ENCODE data around the gene ZSWIM3.
A peak's percentile ranks its signal among the peaks of the same experiment; 100 is the strongest.

Gene ZSWIM3

DNA sequence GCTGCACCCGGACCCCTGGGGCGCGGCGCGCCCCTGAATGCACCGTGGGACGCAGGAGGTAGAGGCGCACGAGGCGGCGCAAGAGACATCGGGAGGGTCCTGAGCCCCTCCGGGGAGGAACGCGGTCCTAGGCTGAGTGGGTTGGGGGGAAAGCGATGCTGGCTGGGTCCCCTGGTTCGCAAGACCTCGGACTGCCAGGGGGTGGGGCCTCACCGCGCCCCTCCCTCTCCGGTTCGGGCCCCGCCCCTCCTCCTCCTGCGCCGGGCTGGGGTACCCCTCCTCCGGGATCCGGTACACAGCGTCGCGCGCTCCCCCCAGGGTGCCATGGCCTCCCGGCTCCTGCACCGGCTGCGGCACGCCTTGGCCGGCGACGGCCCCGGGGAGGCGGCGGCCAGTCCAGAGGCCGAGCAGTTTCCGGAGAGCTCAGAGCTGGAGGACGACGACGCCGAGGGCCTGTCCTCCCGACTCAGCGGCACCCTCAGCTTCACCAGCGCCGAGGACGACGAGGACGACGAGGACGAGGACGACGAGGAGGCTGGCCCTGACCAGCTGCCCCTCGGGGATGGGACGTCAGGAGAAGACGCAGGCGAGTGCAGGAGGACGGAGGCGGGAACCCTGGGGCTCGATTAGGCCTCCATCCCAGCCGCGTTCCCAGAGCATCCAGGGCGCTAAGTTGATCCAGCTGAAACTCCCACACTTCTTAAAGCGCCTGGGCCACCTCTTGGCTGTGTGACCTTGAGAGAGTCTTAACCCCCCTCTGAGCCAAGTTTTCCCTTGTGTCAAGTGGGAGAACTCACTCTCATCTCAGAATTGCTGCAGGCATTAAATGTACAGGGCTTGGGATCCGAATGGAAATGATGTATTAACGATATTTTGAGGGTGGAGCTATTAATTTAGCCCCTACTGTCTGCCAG lies 23.3 kb upstream of the ZSWIM3 start:
- Histone ChIP-seq H3K4me3 (ENCODE audit: low read length) (peak overlapping the region; percentile 74), H3K36me3 (ENCODE audit: control insufficient read depth, low read depth, low read length) (peaks cover 3% of the 10 kb centered on the region), H3K27ac (ENCODE audit: low read length) (no peak overlapping the region), H3K27me3 (ENCODE audit: control insufficient read depth, insufficient read depth, low read length) (no peaks in the 10 kb centered on the region), H3K9ac (ENCODE audit: low read length) (peak overlapping the region; percentile 66), H3K9me3 (ENCODE audit: control insufficient read depth, low read depth, low read length) (no peaks in the 10 kb centered on the region), H3K4me1 (ENCODE audit: control insufficient read depth, low read depth, low read length) (peaks cover 6% of the 10 kb centered on the region)

DNA sequence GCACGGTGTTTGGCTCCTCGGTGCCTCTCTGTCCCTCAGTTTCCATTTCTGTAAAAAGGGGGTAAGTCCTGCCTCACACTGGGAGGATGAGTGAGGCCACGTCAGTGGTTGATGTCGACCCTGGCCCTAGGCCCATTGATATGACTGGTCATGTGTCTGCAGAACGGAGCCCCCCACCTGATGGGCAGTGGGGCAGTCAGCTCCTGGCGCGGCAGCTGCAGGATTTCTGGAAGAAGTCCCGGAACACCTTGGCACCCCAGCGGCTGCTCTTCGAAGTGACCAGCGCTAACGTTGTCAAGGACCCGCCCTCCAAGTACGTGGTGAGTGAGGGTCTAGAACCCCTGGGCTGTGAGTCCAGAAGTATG lies 22.6 kb upstream of the ZSWIM3 start:
- Histone ChIP-seq H3K36me3 (ENCODE audit: control insufficient read depth, low read depth, low read length) (peaks cover 3% of the 10 kb centered on the region), H3K9ac (ENCODE audit: low read length) (no peak overlapping the region), H3K4me1 (ENCODE audit: control insufficient read depth, low read depth, low read length) (peaks cover 6% of the 10 kb centered on the region), H3K27ac (ENCODE audit: low read length) (no peak overlapping the region), H3K27me3 (ENCODE audit: control insufficient read depth, insufficient read depth, low read length) (no peaks in the 10 kb centered on the region), H3K9me3 (ENCODE audit: control insufficient read depth, low read depth, low read length) (no peaks in the 10 kb centered on the region), H3K4me3 (ENCODE audit: low read length) (peak overlapping the region; percentile 74)

DNA sequence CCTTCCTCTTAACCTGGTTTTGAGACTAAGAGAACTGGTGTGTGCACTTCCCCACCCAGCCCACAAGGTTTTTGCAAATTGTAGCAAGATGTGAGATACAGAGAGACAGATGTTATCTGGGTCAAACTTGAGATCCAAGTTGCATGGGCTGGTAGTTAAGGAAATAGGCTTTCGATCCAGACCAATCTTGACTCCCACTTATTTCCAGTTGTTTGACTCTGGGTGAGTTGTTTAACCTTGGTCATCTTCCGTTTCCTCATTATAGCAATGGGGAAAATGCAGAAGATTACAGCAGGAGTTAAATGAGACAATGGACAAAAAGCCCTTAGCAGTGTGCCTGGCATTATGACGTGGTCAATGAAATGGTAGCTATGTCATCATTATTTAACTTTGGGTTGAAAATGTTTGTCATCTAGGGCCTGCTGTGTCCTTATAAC lies 22.1 kb upstream of the ZSWIM3 start:
- H3K4me3 ChIP-seq (ENCODE audit: low read length), result no peak overlapping the region

DNA sequence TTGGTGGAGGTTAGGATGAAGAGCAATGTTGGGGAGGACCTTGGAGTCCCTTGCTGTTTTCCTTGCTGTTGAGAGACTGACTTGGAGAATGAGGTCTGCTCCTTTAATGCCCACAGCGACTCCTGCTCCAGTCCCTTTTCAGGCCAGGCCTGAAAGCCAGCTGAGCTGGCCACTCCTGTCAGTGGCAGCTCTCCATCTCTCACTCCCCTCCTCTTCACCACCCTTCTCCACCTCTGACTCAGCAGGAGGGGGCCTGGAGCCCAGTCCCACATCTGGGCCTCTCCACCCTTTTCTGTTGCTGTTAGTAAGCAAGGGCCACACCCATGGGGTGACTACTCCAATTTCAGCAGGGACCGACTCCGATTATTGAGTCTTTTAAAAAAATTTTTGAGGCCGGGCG lies 21.6 kb upstream of the ZSWIM3 start:
- Histone ChIP-seq H3K36me3 (ENCODE audit: control insufficient read depth, low read depth, low read length) (peaks cover 3% of the 10 kb centered on the region), H3K9ac (ENCODE audit: low read length) (no peak overlapping the region), H3K27me3 (ENCODE audit: control insufficient read depth, insufficient read depth, low read length) (no peaks in the 10 kb centered on the region), H3K9me3 (ENCODE audit: control insufficient read depth, low read depth, low read length) (no peaks in the 10 kb centered on the region), H3K4me1 (ENCODE audit: control insufficient read depth, low read depth, low read length) (peaks cover 6% of the 10 kb centered on the region), H3K27ac (ENCODE audit: low read length) (no peak overlapping the region), H3K4me3 (ENCODE audit: low read length) (no peak overlapping the region)

More for the DNA sequence above, 22.1 kb upstream of the ZSWIM3 start:
- no peak overlapping the region for H3K27ac ChIP-seq (ENCODE audit: low read length)
- H3K9me3 ChIP-seq (ENCODE audit: control insufficient read depth, low read depth, low read length), result no peaks in the 10 kb centered on the region
- no peaks in the 10 kb centered on the region for H3K27me3 ChIP-seq (ENCODE audit: control insufficient read depth, insufficient read depth, low read length)
- no peak overlapping the region for H3K9ac ChIP-seq (ENCODE audit: low read length)
- peaks cover 3% of the 10 kb centered on the region for H3K36me3 ChIP-seq (ENCODE audit: control insufficient read depth, low read depth, low read length)
- peaks cover 6% of the 10 kb centered on the region for H3K4me1 ChIP-seq (ENCODE audit: control insufficient read depth, low read depth, low read length)

DNA sequence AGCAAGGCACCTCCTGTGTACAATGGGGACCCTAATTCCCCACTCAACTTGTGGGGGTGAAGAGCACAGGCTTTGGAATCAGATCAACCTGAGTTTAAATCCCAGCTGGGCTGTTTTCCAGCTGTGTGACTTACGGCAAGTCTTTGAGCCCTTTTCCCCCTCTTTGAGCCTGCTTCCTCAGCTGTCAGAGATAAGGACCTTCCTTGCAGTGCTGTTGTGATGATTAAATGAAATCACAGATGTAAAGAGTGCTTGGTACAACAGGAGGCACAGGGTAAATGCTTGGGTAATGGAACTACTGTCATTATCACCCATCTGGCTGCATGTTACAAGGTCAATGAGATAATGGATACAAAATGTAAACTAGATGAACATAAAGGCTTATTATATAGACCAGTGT lies 20.6 kb upstream of the ZSWIM3 start:
- H3K27me3 ChIP-seq (ENCODE audit: control insufficient read depth, insufficient read depth, low read length), result no peaks in the 10 kb centered on the region
- H3K27ac ChIP-seq (ENCODE audit: low read length), result no peak overlapping the region
- H3K36me3 ChIP-seq (ENCODE audit: control insufficient read depth, low read depth, low read length), result peaks cover 8% of the 10 kb centered on the region
- no peaks in the 10 kb centered on the region for H3K9me3 ChIP-seq (ENCODE audit: control insufficient read depth, low read depth, low read length)
- no peak overlapping the region for H3K4me3 ChIP-seq (ENCODE audit: low read length)
- peaks cover 6% of the 10 kb centered on the region for H3K4me1 ChIP-seq (ENCODE audit: control insufficient read depth, low read depth, low read length)
- no peak overlapping the region for H3K9ac ChIP-seq (ENCODE audit: low read length)

DNA sequence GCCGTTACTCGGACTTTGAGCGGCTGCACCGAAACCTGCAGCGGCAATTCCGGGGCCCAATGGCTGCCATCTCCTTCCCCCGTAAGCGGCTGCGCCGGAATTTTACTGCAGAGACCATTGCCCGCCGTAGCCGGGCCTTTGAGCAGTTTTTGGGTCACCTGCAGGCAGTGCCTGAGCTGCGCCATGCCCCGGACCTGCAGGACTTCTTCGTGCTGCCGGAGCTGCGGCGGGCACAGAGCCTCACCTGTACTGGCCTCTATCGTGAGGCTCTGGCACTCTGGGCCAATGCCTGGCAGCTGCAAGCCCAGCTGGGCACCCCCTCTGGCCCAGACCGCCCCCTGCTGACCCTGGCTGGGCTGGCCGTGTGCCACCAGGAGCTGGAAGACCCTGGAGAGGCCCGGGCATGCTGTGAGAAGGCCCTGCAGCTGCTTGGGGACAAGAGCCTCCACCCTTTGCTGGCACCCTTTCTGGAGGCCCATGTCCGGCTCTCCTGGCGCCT lies 16.7 kb upstream of the ZSWIM3 start:
- Histone ChIP-seq H3K36me3 (ENCODE audit: control insufficient read depth, low read depth, low read length) (peaks cover 36% of the 10 kb centered on the region), H3K9ac (ENCODE audit: low read length) (no peak overlapping the region)

DNA sequence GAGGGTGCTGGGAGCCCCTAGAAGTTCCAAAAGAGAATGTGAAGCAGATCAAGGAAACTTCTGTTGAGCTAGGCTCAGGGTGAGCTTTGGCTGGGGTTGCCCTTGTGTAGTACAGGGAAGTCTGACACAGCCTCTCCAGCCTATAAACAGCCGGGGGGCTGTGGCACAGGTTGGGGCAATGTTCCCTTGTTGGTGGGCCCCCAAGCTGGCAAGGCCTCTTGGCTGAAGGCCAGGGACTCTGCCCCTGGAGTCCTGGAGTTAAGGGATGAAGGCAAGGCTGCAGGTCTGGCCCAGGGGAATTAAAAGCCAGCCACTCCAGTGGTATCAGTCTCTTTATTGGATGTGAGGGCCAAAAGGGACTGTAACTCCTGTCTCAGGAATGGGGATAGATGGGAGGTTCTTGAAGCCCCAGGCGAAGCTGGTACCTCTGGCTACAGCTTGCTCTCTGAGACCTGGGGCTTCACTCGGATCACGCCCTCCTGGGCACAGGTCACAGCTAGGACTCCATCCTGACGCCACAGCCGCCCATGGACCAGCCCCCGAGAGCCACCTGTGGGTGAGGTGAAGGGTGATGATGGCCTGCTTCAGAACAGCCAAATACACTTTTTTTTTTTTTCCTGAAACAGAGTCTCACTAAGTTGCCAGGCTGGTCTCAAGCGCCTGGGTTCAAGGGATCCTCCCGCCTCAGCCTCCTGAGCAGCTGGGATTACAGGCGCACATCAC lies 15.8 kb upstream of the ZSWIM3 start:
- H3K27me3 ChIP-seq (ENCODE audit: control insufficient read depth, insufficient read depth, low read length), result no peaks in the 10 kb centered on the region
- no peaks in the 10 kb centered on the region for H3K4me1 ChIP-seq (ENCODE audit: control insufficient read depth, low read depth, low read length)
- no peak overlapping the region for H3K27ac ChIP-seq (ENCODE audit: low read length)
- H3K9me3 ChIP-seq (ENCODE audit: control insufficient read depth, low read depth, low read length), result no peaks in the 10 kb centered on the region
- no peak overlapping the region for H3K4me3 ChIP-seq (ENCODE audit: low read length)
- peaks cover 38% of the 10 kb centered on the region for H3K36me3 ChIP-seq (ENCODE audit: control insufficient read depth, low read depth, low read length)
- H3K9ac ChIP-seq (ENCODE audit: low read length), result no peak overlapping the region

More for the DNA sequence above, 16.7 kb upstream of the ZSWIM3 start:
- no peak overlapping the region for H3K4me3 ChIP-seq (ENCODE audit: low read length)
- no peaks in the 10 kb centered on the region for H3K4me1 ChIP-seq (ENCODE audit: control insufficient read depth, low read depth, low read length)
- H3K9me3 ChIP-seq (ENCODE audit: control insufficient read depth, low read depth, low read length), result no peaks in the 10 kb centered on the region
- no peak overlapping the region for H3K27ac ChIP-seq (ENCODE audit: low read length)
- no peaks in the 10 kb centered on the region for H3K27me3 ChIP-seq (ENCODE audit: control insufficient read depth, insufficient read depth, low read length)

DNA sequence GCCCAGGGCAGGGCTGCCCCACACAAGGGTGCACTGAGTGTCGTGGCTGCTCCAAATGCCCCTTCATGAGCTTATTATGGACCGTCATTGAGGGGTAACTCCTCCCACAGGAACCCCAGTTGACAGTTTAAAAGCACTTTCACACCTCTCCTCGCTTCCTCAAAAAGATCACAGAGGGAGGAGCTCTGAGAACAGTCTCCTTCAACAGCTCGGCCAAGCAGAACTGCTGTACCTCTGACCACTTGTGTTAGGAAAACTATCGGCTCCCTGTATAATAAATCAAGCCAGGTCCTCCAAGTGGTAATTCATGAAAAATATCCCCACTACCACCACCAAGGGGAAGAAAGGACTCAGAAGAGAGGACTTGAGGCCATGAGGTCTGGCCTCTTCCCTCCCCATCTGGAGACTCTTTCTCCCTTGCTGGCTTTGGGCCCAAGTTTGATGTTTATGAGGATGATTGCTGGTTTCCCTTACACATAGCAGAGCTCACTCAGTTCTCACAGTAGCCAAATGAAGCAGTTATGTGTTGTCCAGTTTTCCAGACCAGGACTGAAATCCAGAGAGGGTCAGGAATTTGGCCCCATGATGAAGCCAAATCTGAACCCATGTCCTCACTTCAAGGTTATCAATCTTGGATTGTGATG lies 15.1 kb upstream of the ZSWIM3 start:
- Histone ChIP-seq H3K36me3 (ENCODE audit: control insufficient read depth, low read depth, low read length) (peaks cover 37% of the 10 kb centered on the region), H3K27ac (ENCODE audit: low read length) (no peak overlapping the region), H3K9me3 (ENCODE audit: control insufficient read depth, low read depth, low read length) (no peaks in the 10 kb centered on the region), H3K4me3 (ENCODE audit: low read length) (no peak overlapping the region), H3K9ac (ENCODE audit: low read length) (no peak overlapping the region), H3K27me3 (ENCODE audit: control insufficient read depth, insufficient read depth, low read length) (no peaks in the 10 kb centered on the region), H3K4me1 (ENCODE audit: control insufficient read depth, low read depth, low read length) (no peaks in the 10 kb centered on the region)

DNA sequence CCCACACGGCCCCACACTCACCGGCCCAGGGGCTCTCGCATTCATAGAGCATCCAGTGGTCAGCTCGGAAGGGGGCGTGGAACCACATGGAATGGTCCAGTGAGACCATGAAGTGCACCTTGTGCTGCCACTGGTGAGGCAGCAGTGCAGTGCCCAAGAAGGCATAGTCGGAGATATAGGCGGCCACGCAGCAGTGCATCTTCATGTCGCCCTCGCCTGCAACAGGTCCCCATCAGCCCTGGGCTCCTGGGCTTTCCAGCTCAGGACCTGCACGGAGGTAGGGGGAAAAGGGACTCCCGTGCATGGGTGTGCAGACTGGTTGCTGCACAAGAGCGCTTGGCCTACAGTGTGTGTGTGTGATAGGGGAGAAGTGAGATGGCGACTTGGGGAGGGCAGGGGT lies 13.9 kb upstream of the ZSWIM3 start:
- H3K27ac ChIP-seq (ENCODE audit: low read length), result no peak overlapping the region
- H3K9me3 ChIP-seq (ENCODE audit: control insufficient read depth, low read depth, low read length), result no peaks in the 10 kb centered on the region
- H3K27me3 ChIP-seq (ENCODE audit: control insufficient read depth, insufficient read depth, low read length), result no peaks in the 10 kb centered on the region
- no peaks in the 10 kb centered on the region for H3K4me1 ChIP-seq (ENCODE audit: control insufficient read depth, low read depth, low read length)
- H3K36me3 ChIP-seq (ENCODE audit: control insufficient read depth, low read depth, low read length), result peaks cover 41% of the 10 kb centered on the region
- no peak overlapping the region for H3K9ac ChIP-seq (ENCODE audit: low read length)
- no peak overlapping the region for H3K4me3 ChIP-seq (ENCODE audit: low read length)

DNA sequence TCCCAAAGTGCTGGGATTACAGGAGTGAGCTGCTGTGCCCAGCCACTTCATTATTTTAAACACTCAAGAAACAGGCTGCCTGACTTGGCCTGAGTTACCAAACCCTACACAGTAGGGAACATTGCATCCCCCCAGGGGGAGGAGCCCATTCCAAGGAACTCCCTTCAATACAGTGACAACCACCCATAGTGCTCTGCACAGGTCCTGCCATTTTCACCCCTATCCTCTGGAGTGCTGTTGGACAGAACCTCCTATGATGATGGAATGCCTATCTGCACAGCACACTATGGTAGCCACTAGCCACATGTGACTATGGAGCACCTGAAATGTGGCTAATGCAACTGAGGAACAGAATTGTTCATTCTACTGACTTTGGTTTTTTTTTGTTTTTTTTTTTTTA lies 12.0 kb upstream of the ZSWIM3 start:
- no peak overlapping the region for H3K9ac ChIP-seq (ENCODE audit: low read length)
- H3K4me1 ChIP-seq (ENCODE audit: control insufficient read depth, low read depth, low read length), result no peaks in the 10 kb centered on the region
- no peaks in the 10 kb centered on the region for H3K27me3 ChIP-seq (ENCODE audit: control insufficient read depth, insufficient read depth, low read length)
- no peak overlapping the region for H3K27ac ChIP-seq (ENCODE audit: low read length)
- H3K4me3 ChIP-seq (ENCODE audit: low read length), result no peak overlapping the region
- no peaks in the 10 kb centered on the region for H3K9me3 ChIP-seq (ENCODE audit: control insufficient read depth, low read depth, low read length)
- peaks cover 41% of the 10 kb centered on the region for H3K36me3 ChIP-seq (ENCODE audit: control insufficient read depth, low read depth, low read length)

DNA sequence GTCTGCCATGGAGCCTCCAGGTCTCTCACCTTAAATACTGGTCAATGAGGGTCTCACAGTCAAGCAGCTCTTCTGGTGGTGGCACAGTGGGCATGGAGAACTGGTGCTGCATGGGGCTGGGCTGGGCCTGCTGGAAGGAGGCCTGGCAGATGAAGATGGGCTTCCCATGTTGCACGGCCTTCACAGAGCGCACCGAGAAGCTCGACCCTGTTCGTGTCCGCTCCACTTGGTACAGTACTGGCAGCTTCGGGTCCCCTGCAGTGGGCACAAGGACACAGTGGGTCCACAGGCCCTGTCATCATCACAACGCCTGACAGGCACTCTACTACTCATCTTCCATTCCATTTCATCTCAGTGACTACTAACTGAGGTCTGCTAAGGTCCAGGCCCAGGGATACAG lies 9.0 kb upstream of the ZSWIM3 start:
- H3K4me3 ChIP-seq (ENCODE audit: low read length), result no peak overlapping the region
- H3K9ac ChIP-seq (ENCODE audit: low read length), result no peak overlapping the region
- no peaks in the 10 kb centered on the region for H3K27me3 ChIP-seq (ENCODE audit: control insufficient read depth, insufficient read depth, low read length)
- H3K4me1 ChIP-seq (ENCODE audit: control insufficient read depth, low read depth, low read length), result peaks cover 5% of the 10 kb centered on the region
- peaks cover 20% of the 10 kb centered on the region for H3K36me3 ChIP-seq (ENCODE audit: control insufficient read depth, low read depth, low read length)
- no peak overlapping the region for H3K27ac ChIP-seq (ENCODE audit: low read length)
- H3K9me3 ChIP-seq (ENCODE audit: control insufficient read depth, low read depth, low read length), result no peaks in the 10 kb centered on the region

Data from iPS-18a (cell line).